EH (cell line): ENCODE data around the gene TMEM59.
"Not testable (repeated sequence)": the region's sequence is repeated elsewhere in the genome, so short reads cannot be mapped to it uniquely, and the experiment has no call there.

Experiments
- DNase-seq: peaks from one replicate; pipeline ENCODE4 v3.0.0-alpha.2; 2015; ENCODE audit warnings: low read depth

TMEM59 gene, protein sequence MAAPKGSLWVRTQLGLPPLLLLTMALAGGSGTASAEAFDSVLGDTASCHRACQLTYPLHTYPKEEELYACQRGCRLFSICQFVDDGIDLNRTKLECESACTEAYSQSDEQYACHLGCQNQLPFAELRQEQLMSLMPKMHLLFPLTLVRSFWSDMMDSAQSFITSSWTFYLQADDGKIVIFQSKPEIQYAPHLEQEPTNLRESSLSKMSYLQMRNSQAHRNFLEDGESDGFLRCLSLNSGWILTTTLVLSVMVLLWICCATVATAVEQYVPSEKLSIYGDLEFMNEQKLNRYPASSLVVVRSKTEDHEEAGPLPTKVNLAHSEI

DNA sequence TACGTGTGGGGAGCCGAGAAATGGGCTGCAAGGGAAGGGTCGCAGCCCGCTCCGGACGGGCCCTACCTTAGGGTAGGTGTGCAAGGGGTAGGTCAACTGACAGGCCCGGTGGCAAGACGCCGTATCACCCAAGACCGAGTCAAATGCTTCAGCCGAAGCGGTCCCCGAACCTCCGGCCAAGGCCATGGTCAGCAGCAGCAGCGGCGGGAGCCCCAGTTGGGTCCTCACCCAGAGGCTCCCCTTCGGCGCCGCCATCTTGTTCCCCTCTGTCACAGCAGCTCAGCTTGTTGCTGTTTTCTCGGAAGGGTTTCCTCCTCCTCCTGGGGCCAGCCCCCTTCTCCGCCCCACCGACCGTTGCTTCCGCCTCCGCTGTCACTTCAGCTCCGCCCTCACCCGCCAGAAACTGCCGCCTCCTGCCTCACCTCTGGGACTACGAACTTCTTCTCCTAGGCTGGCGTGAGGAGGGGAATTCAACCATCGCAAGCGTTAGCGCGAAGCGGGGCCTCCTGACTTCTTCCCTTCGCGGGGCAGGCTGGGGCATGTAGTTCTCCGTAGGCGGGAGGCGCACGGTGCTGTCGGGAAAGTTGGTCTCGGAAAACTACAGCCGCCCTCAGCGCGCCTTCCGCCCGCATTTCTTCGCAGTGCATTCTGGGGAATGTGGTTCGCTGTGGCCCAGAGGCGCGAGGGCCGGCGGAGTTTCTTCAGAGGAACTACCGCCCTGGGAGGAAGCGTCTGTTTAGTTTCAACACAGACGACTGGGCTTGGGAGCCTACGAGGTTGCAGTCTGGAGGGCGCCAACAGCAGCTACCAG is at the start of gene TMEM59, which contains the start of gene TCEANC2:
Gene TMEM59 (minus strand): TSS at position 271 of the 811 bp plus-strand sequence. CDS start 16 bp downstream, at position 255.
Gene TCEANC2 (plus strand): TSS at position 675 of the 811 bp plus-strand sequence. CDS start 815 bp downstream, outside the sequence.
- DNase-seq = peak; percentile 100

DNA sequence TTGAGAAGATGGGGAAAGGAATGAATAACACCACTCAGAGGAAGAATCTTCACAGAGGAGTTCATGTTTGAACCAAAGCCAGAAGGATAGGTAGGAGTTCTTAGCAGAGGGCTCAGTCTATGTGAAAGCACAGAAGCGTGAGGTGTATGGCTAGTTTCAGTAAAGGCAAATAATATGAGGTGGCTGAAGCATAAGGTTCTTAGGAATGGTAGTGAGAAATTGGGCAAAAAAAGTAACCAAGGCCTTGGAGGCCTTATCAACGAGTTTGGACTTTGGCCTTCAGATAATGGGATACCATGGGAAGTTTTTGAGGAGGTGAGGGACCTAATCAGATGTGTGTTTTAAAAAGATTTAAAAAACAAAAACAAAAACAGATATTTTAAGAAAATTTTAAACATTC is 47.5 kb upstream of the TMEM59 start:
- no peak for DNase-seq

DNA sequence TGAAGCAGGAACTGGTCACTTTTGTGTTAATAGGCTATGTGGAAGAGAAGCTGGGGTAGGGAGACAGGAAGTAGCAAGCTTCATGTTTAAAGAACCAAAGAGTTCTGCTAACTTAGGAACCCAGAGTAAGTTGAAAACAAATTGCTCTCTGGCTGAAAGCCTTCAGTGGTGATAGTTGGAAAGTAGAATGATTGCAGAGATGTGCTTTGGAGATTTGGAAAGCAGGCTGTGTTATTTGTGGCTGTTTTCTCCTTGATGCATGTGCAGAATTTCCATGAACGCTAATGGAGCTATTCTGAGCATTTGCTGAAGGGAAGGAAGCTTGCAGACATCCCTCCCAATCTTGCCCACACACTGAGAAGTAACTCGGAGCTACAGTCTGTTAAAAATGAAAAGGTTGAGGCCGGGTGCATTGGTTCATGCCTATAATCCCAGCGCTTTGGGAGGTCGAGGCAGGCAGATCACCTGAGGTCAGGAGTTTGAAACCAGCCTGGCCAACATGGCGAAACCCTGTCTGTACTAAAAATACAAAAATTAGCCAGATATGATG is 46.1 kb upstream of the TMEM59 start:
- no peak for DNase-seq

DNA sequence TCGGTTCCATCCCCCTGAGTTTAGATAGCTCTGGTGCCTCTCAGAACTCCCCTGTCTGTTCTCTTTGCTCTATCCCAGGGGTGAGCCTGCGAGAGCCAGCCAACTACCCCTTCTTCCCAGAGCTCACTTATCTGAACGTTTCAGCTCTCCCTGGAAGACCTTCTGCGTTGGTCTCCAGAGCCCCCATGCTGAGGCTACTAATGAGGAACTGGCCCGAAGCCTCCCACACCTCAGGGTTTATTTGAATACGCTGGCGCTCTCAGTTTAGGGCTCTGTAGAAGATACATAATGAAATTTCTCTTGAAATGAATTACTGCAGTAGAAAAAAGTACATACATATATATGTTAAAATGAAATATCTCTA is 43.9 kb upstream of the TMEM59 start:
- DNase-seq = no peak

DNA sequence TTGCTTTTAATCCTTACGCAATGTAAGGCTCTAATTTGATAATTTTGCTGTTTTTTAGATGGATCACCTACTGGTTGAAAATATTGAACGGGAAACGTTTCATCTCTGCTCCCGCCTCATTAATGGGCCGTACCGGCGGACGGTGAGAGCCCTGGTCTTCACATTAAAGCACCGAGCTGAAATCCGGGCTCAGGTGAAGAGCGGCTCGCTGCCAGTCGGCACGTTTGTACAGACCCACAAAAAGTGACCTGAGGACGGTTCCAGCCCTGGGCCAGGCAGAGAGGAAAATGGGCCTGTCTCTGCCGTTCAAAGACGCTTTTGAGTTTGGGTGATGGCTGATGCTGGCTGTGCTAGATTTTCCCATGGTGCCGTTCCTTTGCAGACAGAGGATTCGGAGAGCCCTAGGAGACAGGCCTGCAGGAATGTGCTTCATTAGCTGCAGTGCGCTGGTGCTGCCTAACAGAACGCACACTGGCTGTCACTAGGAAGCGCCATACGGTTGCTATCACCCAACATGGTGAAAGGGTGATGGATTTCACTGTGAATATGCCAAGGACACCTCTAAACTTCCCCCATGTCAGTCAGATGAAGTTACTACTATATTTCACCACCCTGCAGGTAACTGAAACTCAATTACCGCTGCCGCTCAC is 43.3 kb upstream of the TMEM59 start:
- no peak for DNase-seq

DNA sequence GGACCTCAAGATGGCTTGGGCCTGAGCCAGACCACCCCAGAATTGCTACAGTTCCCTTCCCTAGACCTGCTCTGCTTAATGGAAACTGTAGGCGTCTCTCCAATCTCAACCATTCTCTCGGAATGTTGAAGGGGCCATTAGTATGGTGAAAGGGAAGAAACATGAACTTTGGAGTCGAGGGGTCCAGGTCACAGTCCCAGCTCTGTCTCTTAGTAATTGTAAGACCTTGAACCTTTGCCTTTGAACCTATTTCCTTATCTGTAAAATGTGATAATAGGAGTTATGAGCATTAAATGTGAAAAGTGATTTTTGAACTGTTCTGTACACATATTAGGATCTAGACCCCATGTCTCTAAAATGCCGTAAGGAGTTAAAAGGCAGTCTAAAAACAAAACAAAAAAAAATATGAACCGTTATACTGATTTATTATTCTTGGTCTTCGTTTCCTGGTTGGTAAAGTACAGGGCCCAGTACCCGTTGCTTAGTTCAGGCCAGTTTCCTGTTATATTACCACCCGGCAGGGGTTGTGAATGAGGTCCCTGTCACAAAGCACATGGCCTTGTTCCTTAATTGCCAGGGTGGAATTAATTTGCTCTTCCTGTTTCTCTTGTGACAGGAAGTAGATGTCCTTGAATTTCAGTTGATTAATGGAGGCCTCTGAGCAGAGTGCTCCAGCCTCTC is 42.7 kb upstream of the TMEM59 start:
- DNase-seq = peak; percentile 17

DNA sequence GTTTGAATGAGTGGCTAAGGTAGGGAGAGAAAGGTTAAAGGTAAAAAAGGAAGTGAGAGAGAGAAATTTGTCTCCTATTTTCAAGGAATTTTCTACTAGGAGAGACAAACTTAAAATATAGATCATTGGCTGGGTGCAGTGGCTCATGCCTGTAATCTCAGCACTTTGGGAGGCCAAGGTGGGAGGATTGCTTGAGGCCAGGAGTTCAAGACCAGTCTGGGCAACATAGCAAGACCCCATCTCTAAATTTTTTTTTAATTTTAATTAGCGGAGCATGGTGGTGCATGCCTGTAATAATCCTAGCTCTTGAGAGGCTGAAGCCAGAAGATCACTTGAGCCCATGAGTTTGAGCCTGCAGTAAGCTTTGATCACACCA is 41.7 kb upstream of the TMEM59 start:
- not testable (repeated sequence) for DNase-seq

DNA sequence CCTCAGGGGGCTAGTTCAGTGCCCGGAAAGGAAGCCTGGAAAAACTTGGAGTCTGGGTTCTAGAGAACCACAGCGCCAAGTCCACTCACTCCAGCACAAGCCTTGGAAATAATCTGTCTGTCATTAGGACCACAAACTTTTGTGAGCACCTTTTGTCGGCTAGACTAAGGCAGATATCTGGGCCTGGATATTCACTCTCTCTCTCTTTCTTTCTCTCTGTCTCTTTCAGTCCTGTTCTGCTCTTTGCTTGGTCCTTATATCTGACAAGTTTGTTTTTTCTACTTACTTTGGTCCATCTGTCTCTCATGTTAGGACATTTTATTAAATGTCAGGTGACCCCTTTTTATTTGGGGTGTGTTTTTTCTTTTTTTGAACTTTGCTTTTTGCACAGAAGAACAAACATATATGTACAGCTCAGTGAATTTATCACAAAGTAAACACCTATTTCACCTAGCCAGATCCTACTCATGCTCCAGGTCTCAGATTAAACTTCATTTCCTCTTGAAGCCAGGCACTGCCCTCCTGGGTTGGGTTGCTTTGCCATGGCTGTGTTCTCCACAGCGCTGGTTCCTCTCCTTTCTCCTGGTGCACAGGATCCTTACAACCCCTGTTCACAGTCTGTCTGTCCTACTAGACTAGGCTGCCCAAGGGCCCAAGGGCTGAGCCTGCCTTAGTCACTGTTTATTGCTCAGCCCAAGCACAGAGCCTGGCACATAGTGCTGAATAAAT is 41.2 kb upstream of the TMEM59 start:
- DNase-seq = no peak

DNA sequence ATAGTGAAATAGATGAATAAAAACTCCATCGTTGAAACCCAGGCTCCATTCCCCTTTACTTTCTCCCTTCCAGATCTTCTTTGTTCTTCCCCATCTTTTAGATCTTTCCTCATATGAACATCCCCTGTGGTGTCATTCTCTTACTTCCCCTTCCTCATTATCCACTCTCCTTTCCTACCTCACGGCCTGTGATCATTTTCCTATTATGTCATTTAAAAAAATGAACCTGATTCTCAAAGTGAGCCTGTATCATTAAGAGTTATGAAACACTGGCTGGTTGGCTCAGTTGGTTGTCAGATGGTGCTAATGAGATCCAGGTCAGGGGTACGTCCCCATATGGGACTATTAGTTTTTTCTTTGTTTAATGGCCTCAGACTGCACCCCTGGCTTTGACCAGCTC is 38.7 kb upstream of the TMEM59 start:
- DNase-seq = no peak

DNA sequence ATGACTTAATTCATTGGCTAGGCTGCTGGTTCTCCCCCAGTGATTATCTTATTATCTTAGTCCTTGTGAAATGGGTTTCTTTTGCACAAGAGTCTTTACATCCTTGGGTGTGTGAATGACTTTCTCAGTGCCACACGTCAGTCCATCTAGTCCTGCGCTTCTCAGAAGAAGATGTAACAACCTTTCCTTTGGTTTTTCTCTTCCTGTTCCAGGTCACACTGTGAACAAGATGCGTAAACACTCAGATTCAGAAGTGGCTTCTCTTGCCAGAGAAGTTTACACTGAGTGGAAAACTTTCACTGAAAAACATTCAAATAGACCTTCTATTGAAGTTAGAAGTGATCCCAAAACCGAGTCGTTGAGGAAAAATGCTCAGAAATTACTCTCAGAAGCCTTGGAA is 35.4 kb upstream of the TMEM59 start:
- DNase-seq = no peak

DNA sequence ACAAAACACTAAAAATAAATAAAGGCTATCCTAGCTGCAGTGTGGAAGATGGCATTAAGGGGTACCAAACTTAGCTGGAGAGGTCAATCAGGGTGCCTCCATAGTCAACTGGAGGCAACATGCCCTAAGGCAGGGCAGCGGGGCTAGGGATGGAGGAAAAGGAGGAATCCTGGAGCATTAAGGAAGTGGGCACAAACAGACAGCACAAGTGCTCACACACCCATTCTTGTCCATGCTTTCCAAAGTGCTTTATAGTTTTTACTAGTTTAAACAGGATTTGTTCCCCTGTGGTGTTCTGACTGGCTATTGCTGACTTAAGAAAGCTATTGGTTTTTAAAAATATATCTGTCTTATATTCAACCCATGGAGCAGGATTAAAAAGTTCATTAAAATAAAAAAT is 33.8 kb upstream of the TMEM59 start:
- DNase-seq = no peak

DNA sequence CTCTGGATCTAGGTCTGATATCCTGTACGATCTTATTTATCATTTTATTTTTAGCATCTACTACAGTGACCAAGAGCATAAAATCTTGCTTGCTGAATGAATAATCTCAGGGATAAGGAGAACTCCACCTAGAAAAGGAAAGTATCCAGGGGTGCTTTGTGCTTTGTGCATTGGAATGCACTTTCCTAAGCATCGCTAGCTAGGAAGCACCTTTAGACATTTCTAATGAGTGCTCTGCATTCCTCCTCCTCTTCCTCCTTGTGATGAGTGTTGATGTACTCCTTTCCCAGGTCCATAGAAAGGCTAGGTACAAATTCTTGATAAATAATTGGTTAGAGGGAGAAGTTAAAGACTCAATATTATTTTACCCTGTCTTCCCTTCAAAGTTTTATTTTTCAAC is 31.8 kb upstream of the TMEM59 start:
- DNase-seq = no peak

DNA sequence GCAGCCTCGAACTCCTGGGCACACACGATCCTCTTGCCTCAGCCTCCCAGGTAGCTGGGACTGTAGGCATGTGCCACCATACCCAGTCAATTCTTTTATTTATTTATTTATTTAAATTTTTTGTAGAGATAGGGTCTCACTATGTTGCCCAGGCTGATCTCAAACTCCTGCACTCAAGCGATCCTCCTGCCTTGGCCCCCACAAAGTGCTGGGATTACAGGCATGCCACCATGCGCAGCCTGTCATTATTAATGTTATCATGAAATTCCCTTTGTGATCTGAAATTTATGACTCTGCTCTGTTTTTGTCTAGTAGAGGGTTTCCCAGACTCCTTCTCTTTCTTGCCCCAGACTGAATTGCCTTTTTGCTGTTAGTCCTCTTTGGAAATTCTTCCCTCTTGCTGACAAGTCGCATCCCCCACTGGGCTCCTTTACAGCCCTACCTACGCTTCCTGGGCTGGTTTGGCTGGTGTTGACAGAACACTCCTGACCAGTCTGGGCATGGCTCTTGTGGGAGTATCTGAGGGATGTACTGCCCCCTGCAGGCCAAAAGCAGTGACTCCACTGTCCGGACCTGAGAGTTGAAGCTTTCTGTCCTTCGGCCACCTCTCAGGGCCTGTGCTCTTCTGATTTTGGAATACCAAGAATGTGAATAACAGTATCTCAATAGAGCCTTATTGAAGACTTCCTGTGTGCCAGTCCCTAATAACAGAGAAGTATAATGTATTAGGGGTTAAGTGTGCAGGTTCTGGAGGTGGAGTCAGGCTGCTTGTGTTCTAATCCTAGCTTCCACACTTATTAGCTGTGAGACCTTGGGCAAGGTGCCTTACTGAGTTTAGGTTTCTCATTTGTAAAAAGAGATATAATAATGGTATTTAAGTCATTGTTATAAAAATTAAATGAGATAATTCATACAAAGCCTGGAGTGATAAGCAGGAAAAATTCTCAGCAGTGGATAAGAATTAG is 28.6 kb upstream of the TMEM59 start:
- DNase-seq = peak; percentile 70

DNA sequence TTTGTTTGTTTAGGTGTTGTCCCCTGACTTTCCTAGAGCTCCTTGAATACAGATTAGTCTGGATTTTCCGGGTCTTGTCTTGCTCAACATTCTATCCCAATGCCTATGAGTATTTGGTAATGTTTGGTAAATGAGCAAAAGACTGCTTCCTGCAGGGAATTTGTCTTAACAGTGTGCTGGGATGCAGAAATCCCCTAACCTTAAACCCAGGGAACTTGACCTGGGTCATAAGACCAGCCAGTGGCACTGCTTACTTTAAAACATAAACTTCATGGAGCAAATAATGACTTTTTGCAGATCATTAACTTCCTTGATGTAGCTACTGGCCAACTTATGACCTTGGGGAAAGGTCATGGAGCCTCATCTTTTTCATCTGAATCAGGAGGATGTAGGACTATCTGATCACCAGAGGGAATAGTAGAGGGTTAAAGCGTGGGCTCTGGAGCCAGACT is 27.6 kb upstream of the TMEM59 start:
- DNase-seq = no peak

DNA sequence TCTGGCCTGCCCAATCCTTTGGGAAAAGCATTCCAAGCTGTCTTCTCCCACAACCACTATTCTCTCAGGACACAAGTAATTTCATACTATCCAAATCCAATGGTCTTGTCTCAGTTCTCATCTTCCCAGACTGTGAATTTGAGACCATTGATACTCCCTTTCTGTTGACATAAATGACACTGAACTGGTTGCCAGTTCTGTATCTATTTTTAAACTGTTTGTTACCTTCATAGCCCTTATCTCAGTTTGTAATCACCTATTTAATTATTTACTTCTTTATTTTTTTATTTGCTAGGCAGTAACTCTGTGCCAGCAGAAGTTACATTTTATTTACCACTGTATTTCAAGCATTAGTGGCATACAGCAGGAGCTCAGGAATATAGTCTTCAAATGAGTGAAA is 24.4 kb upstream of the TMEM59 start:
- no peak for DNase-seq

DNA sequence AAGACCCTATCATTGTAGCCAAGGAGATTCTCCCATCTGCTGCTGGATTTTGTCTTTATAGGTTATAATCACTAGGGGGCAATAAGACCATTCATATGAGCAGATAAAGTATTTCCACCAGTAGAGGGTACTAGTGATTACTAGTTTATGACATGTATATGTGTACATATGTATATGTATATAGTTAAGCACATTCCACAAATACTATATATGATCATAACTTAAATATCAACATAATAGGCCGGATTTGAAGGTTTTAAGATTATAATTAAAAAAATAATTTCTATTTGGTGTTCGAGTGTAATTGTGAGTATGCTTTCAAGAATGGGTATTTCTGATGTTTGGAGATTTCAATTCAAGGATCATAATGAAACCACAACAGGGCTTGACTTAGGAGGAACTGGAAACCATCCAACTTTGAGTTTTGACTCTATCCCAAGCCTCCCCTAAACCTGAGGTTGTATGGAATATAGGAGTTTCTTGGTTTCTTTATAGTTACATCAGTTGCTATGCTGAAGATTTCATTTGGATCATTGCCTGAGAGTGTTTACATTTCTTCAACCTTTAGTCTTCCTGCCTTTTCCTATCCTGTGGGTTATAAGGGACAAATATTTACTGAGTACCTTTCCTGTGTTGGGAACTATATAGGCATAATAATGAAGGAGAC is 17.3 kb upstream of the TMEM59 start:
- peak; percentile 62 for DNase-seq

DNA sequence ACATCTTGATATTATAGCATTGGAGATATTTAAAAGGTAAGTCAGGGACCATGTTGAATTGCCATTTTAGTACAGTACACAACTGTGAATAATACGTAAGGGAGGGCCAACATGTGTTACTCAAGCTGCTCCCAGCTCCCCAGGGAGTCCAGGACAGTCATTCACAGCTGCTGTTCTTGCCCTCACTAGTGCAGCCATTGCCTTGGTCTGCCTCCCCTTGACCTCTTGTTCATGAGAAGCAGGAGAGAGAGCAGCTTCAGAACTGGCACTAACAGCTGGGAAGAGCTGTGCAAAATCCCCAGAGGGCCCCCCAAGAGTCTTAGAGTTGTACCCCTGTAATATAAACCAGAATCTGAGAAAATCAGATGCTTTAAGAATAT is 16.8 kb upstream of the TMEM59 start:
- DNase-seq = no peak

DNA sequence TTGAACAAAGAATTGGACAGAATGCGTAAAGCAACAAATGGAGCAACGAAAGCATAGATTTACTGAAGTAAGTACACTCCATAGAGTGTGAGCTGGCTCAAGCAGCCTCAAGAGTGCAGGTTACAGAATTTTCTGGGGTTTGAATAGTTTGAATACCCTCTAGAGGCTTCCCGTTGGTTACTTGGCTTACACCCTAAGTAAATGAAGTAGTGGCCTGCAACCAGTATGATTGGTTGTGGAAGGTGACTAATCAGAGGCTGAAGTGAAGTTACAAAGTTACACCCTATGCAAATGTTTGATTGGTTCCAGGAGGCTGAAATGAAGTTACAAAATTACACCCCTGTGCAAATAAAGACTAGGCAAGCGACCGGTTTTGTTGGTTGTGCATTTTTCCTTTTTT is 11.3 kb upstream of the TMEM59 start:
- DNase-seq = peak; percentile 9

DNA sequence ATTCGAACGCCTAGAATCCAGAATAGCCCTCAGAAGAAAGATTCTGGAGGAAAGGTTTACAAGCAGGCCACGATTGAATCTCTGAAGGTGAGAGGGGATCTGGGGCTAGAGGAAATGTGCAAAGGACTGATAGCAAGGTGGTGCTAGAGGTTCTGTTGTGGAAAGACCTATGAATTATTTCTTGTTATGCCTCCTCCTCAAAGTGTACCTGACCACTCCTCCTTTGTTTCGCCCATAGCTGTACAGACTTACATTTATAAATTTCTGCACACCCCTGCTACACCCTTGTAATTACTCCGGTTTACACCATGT is 1.4 kb upstream of the TMEM59 start:
- no peak for DNase-seq
